ENCODE results near the gene JPH4.

Gene JPH4

DNA sequence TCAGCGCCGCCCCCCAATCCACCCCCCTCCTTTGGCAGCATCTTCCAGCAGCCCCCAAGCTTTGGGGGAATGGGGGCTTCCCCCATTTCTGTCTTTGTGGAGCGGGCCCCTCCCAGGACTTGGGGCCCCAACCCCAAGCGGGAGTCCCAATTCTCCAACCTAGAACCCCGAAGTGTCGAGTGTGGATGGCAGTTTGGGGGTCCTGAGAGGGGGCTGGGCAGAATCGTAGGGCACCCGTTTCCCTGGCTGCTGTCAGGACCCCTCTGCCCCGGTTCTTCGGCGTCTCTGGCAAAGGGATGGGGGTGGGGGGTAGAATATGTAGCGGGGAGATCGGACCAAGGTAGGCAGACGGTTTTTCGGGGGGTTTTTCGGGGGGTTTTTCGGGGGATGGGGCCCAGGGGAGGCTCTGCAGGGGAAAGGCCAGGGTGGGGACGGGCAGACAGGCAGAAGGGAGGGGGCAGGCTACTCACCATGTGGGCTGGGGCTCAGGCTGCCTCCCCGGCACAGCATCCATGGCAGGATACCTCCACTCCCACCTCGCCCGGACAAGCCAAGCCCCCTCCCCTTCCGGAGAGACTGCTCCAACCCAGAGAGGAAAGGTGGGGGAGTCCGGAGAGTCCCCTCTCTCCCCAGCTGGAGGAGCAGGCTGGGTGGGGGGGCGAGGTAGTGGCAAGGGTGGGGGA, 739 bp downstream of the JPH4 start:
- no peak for DNase-seq

DNA sequence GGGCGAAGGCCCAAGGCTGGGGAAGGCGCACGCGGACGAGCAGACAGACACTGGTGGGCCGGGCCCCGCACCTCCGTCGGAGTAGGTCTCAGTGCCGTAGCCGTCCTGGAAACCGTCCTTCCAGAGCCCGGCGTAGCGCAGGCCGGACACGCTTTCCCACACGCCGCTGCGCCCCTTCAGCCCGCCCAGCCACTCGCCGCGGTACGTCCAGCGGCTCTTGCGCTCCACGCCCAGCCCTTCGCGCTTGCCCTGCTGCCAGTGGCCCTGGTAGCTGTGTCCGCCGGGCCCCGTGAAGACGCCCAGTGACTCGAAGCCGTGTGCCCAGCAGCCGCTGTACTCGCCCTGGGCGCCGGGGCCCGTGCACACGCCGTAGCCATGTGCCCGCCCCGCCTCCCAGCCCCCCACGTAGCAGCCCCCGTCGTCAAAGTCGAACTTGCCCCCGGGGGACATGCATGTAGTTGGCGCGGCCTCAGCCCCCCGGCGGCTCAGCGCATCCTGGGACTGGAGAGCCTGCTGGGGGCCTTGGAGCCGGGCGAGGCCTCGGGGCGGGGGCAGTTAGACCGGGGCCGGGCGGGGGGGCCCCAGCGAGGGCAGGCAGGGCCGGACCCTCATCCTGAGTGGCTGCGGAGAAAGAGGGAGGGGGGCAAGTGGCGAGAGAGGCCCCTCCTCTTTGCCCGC, 1.4 kb downstream of the JPH4 start:
- no peak for DNase-seq

DNA sequence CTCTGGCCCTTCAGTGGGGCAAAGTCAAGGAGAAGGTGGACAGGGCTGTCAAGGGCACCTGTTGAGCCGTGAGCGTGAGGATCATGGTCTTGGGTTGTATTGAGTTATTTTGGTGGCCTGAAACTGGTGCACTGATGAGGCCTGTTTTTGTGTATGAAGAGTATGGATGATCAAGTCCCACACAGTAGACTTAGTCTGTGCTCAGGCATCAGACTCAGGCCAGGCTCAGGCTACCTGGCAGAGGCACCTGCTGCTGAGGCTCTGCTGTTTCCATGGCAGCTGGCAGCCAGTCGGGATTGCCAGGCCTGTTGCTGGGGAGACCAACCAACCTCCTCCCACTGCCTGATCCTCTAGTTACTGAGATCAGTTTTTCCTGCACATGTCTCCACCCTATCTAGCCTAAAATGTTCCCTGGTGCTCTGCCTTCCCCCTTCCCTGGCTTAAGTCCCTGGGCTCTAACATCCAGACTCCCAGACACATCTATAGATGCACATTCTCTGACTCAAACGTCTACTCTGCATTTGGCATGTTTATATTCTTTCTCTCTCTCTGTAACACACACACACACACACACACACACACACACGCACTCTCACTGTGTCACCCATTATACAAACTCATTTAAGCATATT, 5.1 kb downstream of the JPH4 start:
- no peak for DNase-seq

DNA sequence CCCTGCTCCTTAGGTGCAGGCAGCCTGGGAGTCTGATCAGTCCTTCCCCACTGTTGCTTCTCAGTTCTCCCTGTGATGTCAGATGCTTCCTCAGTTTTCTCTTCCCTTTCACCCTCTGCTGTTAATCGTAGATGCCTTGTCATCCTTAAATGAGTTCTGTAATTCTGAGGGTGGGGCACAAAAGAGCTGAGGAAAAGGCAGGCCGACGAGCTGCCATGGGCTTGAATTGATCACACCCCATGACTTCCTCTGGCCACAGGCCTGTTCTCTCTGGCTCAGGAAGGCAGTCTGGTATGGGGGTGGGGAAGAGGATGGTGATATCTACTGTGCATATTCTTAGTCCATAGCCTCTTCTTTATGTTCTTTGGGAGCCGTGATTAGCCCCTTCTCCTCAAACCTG, 5.8 kb downstream of the JPH4 start:
- DNase-seq: no peak

DNA sequence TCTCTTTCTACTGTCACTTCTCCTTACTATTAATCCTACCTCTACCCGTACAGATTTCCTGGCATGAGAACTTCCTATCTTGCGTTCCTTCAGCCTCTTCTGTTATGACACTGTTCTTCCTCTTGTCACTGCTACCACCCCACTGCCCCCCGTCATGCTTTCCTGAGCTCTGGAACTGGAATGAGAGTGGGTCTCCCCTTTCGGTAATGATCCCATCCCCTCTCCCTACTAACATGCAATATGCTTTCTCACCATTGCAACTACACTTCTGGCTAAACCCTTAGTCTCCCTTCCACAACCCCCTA, 6.1 kb downstream of the JPH4 start:
- no peak for DNase-seq

DNA sequence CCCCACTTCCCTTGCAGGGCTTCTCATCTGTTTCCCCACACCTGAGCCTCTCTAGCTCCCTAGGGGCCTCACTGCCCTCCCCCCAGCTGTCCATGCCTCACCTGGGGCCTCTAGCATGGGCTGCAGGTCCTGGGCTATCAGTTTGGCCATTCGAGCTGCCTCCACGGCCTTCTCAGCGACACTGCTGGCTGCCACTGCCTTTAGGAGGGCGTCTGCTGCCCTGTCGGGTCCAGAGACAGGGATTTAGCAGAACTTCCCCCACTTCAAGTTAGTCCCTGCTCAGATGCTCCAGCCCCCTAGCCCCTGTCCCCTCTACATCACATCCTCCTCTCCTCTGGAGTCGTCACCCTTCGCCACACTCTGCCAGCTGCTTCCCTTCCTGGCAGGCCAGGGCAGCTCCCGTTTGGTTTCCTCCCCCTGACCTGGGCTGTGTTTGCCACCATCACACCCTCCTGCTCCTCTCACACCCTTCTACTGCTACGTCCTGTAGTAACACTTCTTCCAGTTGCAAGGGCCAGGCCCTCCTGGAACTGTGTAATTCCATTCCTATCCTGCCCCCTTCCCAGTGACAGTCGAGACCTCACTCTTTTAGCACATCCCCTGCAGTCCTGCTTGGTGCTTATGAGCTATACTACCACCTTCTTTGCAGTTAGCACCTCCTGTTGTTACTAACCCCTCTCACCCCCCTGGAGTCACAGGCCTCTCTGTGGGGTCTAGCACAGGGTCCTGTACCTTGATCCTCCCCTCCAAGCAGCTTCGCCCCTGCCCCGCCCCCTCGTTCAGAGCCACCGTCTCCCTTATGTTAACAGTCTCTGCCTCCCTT, 6.7 kb downstream of the JPH4 start:
- no peak for DNase-seq

DNA sequence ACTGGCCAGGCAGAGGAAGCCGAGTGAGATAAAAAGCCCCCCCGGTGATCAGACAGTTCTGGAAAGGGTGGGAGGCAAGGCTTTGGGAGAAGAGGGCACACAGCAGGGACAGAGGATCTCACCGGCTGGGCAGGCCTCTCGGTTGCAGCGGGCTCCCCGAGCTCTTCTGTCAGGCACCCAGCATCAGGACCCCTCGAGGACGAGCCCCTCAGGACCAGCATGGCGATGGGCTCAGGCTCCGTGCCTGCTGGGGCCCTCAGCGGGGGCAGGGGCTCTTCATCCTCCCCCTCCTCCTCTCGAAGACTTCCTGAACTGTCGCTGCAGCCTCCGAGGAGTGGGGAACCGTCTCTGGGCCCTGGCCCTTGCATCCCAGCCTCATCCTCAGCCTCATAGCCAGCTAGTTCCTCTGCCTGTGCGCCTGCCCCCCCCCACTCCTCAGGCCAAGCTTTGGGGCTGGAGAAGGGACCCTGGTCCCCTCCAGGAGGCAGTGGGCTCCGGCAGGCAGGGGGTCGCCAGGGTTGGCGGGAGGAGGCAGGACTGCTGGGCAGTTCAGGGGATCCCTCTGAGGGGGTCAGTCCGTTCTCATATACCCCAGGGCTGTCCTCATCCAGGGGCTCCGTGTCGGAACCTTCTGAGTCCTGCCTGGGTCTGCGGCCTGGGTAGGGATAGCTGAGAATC, 7.6 kb downstream of the JPH4 start:
- no peak for DNase-seq

DNA sequence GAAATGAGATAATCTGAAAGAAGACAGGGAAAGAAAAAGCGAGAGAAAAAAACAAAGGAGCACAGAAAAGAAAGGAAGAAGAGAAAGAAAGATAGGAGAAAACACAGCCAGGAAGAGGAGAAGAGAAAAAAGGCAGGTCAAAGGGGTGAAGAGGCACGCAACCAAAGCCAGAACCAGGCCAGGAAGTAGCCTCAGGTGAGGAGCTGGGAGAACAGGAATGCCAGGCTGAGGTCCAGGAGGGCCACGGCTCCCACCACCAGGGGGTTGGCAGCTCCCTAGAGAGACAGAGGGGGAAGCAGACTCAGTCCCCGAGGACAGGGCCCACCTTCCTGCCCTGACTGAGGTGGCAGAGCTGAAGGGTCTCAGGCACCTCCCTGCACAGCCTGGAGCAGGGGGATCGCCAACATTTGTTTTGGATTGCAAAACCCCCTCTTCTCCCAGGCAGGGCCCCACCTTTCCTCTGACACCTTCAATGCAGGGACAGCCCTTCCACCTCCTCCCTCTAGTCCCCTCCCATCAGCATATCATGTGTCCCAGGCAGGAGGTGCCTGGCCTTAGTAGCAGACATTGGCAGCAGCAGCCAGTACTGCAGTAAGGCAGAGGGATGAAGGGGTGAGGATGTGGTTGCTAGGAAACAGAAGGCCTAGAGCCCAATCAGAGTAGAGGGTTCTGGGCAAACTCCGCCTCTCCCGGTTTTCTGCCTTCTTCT, 9.0 kb downstream of the JPH4 start:
- DNase-seq: no peak

DNA sequence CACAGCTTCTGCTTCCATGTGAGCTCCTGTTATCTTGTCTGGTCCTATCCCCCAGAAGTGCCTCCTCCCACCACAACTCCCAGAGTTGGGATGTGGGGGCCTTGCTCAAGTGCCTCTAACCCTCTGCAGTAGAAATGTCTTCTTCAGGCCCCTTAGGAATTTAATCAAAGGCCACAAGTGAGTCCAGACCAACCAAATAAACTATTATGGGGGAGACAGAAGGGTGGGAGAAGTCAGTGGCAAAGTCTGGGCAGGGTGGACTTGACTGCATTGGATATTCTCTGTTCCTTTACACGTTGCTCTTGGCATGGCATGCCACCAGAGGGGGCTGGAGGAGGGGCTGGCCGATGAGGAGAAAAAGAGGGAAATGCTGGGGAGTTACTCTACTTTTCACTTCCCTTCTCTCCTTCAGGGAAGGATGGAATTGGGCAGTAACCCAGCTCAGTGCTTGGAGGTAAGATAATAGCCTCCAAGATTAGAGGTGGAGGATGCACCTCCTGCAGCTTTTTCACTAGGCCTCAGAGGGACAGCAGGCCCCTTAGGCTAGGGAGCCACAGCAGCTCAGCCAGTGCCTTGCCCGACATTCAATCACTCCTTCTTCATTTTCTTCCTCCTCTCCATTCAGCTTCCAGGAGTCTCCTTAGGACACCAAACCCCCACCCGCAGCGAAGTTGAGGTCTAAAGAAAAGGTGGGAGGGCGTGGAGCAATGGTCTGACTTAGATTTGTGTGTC, 9.8 kb downstream of the JPH4 start:
- DNase-seq: peak; percentile 16

DNA sequence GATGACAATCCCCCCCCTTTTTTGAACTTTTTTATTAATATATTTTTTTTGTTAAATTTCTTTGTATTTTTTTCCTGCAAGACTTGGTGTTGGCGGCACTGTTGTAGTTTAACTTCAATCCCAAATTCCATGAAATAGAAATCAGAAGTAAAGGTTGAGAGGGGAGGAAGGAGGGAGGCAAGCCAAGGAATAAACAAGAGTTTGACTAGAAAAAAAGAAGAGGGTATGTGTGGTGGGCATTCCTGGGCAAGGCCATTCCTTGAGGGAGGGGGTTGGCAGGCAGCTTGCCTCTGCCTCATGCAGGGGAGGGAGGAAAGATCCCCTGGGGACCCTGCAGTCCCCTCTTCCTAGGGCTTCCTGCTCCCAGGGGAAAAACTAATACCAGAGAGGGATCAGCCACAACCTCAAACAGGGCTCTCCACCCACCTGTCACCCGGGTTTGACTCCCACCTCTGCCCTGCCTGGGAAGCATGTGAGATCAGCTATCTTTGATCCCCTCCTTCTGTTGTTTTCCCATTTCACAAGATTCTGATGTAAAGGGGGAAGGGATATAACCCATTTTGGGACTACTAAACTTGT, 10.5 kb downstream of the JPH4 start:
- DNase-seq: no peak

DNA sequence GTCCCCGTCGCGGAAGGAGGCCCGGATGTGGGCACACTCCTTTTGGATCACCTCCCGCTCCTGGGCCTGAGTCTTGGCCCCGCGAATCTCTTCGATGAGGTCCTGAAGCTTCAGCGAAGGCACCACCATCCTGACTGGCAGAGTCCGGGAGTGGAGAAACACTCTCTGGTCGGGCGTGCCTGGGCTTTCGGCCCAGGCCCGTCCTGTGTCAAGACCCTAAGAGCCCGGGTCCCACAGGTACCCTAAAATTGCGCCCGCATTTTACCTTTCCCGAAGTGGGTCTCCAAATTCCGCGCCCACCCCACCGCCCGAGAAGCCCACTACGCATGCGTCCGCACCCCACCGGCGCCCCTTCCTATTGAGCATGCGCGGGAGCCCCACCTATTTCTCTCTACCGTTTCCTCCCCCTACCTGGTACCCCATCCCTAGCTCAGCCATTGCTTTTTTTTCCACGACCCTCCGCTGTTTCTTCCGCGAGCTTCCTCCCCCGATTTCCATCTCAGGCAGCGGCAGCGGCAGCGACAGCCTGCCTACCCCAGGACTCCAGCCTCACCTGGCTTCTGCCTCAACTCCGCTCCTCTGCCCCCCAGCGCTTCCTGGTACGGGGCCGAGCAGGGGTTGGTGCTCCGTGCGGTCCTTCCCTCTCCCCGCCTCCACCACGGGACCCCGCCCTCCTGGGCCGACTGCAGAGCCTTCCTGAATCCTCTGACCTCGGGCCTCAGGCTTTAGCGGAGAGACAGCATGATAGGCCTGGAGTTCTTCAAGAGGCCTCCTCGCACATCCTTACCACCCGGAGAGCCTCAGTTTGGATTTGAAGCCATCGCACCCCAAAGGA, 11.2 kb downstream of the JPH4 start, which contains the start of gene AP1G2:
Gene AP1G2 (minus strand): TSS at position 606 of the 835 bp plus-strand sequence. CDS start 477 bp downstream, at position 129.
- DNase-seq: peak; percentile 85

DNA sequence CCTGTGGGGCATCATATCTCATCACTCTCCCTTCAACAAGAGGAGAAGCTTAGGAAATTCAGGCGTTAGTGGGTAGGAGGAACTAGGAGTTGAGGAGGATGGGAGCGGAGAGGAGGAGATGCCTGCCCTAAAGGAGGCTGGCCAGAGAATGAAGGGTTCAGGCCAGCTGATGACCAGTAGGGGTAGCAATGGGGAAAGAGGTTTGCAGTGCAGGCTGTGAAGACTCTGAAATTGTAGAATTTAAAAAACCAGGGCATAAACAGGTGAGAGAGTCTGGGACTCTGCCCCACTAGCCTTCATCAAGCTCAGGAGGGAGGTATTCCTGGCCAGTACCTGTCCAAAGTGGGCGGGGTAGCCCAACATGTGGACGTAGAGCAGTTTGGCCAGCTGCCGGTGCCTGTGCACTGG, 11.8 kb downstream of the JPH4 start:
- DNase-seq: no peak

DNA sequence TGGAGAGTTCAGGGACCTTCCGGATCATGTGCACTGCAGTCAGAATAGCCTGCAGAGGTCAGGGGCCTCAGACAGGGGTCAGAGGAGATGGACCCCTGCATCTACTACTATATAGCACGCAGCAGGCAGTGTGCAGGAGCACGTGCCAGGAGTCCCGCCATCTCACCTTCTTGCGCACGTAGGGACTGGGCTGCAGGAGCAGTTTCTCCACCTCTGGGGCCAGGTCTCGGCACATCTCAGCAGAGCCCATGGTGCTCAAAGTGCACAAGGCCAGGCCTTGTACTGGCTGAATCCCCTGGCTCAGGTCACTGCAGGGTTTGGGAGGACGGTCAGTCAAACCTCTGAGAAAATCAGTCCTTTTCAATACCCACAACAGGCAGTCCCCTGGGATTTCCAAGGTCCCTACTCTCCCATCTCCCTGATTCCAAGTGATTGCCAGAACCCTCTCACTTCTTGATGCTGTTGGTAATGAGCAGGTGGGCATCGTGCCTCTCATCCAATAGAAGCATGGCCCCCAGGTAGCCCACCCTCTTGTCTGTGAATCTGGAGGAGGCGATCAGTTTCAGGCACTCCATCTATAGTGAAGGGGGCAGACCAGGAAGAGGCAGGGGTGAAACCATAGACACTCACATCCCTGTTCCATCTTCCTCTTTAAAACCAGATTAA, 12.3 kb downstream of the JPH4 start:
- no peak for DNase-seq

DNA sequence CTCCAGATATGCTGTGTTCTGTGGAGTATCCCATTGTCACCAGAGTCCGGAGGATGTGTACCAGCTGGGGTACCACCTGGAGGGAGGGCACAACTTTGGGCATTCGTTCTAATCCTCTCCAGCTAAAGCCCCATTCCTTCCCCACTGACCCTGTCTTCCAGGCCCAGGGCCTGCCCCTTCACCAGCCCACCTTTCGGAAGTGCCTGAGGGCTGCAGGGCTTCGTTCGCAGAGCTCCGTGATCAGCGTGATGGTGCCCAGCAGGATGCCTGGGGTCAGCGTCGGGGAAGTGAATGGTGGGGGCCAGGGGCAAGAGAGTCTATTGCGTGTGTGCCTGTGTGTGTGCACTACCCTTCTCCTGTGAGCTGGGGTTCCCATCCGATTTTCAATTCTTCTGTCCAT, 13.0 kb downstream of the JPH4 start:
- DNase-seq: no peak

DNA sequence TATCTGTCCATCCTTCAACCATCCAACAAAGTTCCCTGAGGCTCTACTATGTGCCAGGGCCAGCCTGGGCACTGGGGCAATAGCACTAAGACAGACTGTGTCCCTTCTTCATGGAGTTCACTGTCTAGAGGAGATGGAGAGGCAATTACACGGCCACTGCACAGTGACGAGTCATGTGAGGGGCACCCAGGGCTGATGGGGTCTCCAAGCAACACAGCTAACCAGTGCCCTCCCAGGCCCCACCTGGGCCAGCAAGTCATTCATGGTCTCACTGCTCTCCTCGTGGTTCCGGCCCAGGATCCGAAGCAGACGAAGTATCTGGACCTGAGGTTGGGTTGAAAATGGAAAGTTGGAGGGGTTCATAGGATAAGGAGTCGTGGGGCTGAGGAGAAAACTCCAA, 13.7 kb downstream of the JPH4 start:
- no peak for DNase-seq

DNA sequence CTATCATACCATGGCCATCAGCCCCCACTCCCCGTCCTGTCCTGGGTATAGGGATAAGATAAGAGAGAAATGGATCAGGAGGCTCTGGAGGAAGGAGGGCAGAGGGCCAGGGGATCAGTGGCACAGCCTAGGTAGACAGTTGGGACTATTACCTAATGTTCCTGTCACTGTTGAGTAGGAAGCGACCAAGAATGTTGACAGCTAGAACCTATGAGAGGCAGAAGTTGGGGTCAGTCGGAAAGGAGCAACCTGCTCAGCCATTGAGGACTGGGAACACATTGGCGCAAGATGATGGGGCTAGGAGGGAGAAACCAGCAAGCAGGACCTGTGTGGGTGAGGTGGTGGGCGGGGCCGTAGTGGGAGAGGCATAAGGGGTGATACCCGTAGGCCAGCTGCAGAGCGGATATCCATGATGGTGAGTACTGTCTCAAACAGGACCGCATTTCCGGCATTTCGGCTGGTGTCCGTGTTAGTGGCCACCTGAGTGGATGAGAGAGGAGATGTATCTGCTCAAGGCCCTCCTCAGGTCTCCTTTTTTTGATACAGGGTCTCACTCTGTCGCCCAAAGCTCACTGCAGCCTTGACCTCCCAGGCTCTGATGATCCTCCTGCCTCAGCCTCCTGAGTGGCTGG, 14.3 kb downstream of the JPH4 start:
- no peak for DNase-seq

DNA sequence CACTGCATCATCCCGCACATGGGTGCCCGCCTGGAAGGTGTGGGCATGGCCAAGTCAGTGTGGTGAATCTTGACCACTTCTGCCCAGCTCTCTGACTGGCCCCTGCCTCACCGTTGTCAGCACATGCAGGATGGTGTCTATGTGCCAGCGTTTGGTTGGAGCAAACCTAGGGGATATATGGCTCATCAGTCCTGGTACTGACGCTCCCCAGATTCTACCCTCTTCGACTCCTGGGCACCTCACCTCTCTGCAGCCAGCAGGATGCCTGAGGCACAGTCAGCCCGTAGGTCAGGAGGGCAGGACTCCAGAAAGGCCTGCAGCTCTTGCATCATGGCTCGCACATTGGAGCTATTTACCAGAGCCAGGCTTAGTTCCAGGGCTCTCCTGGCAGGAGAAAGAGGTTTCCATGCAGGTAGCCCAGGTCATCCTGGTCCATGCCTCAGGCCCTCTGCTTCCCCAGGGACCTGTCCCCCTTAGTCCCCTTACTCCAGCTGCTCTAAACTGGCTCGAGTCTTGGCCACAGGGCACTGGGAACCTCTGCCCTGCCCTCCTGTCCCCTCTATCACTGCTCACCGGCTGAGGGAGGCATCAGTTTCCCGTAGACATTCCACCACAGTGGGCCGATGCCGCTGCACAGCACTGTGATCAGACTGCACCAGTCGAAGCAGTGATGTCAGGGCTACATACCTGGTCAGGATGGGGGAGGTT, 15.0 kb downstream of the JPH4 start:
- DNase-seq: no peak

DNA sequence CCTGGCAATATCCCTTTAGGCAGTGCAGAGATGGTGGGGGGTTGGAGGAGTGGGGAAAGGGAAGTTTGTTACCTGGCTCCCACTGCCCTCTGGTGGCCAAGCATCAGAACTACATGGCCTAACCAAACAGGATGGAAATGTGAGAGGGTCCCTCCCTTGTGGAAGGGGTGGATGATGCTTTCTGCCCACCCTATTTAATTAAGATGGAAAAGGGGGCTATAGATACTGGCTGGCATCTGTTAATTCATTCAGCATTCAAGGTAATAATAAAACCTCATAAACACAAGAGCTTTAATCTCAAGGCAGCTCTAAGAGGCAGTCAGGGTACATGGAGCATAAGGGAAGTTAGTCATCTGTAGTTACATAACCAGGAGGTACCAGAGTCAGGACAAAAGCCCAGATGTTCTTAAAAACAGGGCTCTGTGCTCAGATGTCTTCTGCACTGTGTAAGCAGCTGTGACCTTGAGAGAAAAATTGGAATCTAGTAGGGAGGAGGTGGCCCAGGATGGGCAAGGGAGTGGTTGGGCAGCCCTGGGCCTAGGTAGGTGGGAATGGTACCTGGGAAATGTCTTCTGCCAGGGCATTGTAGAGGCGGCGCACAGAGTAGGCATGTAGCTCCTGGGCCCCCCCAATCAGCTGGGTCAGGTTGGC, 15.6 kb downstream of the JPH4 start:
- DNase-seq: no peak

All from kidney glomerular epithelial cell (primary cell).